GM21526 (cell line): ENCODE data around the gene PCNX2.

Experiments
- ATAC-seq: cut with Tn5 transposase; IDR thresholded peaks from one replicate; pipeline ENCODE4 v1.9.1; 2021; ENCODE audit warnings: moderate library complexity; ENCODE audit not compliant: unreplicated experiment, low FRiP score

Gene PCNX2

GRCh38 chr1:233268389-233269022 is 27.0 kb downstream of the PCNX2 start:
- ATAC-seq: no peak

GRCh38 chr1:233261695-233262094 is 33.8 kb downstream of the PCNX2 start:
- no peak for ATAC-seq

DNA sequence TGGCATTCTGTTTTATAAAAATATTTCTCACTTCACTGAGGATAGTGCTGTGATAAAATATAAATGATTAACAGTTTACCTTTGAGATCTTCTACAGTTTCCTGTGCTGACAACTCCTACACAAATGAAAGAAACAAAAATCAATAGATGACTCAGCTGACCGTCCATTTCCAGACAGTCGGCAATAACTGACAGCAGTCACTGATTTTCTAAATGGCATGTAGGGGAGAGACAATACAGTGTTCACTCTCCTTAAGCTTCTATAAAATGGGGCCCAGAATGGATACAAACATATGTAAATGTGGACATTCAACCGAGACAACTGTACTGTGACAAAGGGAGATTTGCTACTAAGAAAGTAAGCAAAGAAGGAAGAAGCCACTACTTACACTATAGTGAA is 34.3 kb downstream of the PCNX2 start:
- ATAC-seq: peak; percentile 90

- no peak for ATAC-seq
Observed at GRCh38 chr1:233257786-233258185, 37.7 kb downstream of the PCNX2 start.

DNA sequence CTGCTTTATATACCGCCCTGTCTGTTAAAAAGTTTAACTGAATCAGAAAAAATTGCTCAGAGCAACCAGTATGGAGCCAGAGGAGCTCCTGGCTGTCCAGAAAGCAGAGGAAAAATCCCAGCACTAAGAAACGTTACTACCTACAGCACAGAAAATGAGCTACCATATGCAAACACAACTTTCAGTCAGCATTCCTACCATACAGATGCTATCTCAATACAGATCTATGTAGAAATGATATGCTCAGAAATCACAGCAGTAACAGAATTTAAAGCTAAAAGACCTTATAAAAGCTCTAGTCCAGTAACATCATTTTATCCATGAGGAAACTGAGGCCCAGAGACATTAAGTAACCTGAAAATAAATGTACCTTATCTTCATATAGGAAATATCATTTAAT is 38.7 kb downstream of the PCNX2 start:
- ATAC-seq: no peak

GRCh38 chr1:233256191-233256590 is 39.3 kb downstream of the PCNX2 start:
- no peak for ATAC-seq

- ATAC-seq: no peak
Observed at GRCh38 chr1:233255145-233255544, 40.4 kb downstream of the PCNX2 start.

DNA sequence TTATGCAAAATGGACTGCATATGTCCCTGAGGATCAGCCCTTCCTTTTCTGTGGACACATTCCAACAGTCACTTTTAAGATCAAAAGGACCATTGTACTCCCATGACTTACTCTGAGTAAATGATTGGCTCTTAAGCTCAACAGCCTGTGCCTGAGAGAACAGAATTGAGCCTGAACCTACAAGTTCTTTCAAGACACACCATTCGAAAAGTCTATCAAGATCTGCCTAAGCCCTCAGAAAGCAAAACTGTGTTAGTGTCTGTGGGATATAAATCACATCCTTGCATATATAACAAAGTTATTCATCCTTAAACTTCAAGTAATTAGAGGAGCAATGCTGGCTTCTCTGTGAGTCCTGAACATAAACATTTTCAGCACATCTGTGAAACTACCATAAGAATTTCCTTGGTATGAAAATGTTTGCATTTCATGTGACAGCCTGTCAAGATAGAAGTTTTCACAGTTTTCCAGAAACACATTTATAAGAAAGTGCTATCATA is 41.6 kb downstream of the PCNX2 start:
- ATAC-seq: no peak

DNA sequence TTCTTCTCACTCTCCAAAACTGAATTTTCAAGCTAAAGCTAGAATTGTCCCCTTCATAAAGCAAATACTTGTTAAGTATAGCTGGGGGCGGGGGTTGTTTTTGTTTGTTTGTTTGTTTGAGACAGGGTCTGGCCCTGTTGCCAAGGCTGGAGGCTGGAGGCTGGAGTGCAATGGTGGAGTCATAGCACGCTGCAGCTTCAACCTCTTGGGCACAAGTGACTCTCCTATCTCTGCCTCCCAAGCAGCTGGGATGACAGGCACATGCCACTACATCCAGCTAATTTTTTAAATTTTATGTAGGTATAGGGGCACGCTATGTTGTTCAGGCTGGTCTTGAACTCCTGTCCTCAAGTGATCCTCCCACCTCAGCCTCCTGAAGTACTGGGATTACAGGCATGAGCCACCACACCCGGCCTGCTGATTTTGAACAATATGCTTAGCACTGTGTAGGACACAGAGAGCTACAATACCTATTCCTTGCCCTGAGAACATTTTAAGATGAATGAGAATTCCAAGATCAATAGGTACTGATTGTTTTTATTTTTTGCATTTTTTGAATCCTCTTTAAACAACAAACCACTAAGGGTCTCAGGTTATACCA is 42.2 kb downstream of the PCNX2 start:
- no peak for ATAC-seq

GRCh38 chr1:233252441-233252840 is 43.1 kb downstream of the PCNX2 start:
- ATAC-seq: no peak

GRCh38 chr1:233251201-233251720 is 44.3 kb downstream of the PCNX2 start:
- no peak for ATAC-seq

GRCh38 chr1:233248014-233248413 is 47.5 kb downstream of the PCNX2 start:
- ATAC-seq: no peak

- ATAC-seq: no peak
Observed at GRCh38 chr1:233246965-233247364, 48.6 kb downstream of the PCNX2 start.

GRCh38 chr1:233245191-233245765 is 50.2 kb downstream of the PCNX2 start:
- ATAC-seq: no peak

DNA sequence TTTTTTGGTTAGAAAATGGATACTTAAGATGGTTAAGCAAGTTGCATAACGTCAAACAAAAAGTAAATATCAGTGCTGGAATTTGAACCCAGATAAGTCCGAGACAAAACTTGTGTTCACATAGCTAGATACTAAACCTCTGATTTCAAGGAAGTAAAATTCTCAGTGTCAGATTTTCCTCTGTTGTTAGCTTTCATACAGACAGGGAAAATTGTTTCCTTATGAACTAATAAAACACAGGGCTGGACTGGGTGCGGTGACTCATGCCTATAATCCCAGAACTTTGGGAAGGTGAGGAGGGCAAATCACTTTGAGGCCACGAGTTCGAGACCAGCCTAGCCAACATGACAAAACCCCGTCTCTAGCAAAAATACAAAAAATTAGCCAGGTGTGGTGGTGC is 51.3 kb downstream of the PCNX2 start:
- ATAC-seq: no peak

- ATAC-seq: no peak
Observed at GRCh38 chr1:233242827-233243483, 52.6 kb downstream of the PCNX2 start.

DNA sequence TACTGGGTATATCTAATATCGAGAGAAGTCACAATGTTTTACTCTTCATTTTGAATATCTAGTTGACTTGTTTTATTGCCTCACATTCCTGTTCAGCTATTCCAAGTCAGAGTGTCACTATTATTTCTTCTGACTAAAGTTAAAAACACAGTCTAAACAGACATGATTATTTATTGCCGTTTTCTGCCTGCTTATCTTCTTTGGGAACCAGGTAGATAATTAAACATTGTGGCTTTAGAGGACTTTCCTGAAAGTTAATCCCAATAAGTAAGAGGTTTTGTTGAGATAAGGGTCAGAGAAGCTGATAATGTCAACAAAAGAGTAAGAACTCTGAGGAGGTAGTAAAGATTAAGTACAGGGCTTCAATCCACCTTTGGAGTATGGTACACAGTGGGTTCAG is 53.8 kb downstream of the PCNX2 start:
- ATAC-seq: no peak

GRCh38 chr1:233240829-233241682 is 54.5 kb downstream of the PCNX2 start:
- no peak for ATAC-seq

DNA sequence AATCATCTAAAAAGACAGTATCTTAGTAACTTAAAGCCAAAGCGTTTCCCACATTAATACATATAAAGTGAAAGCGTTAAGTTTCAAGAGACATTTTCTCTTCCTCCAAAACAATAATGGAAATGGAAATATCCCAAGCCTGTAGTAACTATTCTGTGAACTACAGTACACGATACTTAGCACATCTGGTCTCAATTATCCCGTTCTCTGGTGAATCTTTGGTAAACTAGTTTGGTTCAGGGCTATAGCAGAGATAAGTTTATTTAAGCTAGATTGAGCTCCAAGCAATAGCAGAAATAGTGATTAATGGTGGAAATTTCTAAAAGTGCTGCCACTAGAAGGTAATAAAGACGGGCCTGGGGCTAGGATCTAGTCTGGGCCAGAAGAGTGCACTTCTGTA is 55.2 kb downstream of the PCNX2 start:
- ATAC-seq: no peak

- ATAC-seq: no peak
Observed at GRCh38 chr1:233238884-233239431, 56.6 kb downstream of the PCNX2 start.
